Prostate gland (tissue), 2 donors: ENCODE data around the gene KLHL26.

ENCODE experiments used
- POLR2A ChIP-seq: fragments of 450-650 bp; IDR thresholded peaks from one replicate; pipeline ENCODE4 v1.6.1; 2016; ENCODE audit warnings: antibody characterized with exemption, mild to moderate bottlenecking
- TF ChIP-seq, protein P1 (sequence below), 4 experiments: fragments of 200-600 bp in 2 of 4; fragments of 450-650 bp in 2 of 4; sonication (generic) in 2 of 4; IDR thresholded peaks; 1 replicate in 3 of 4; 2 replicates in 1 of 4; pipeline ENCODE4 v1.5.1; 2016 to 2019; ENCODE audit warnings: antibody characterized with exemption in 4 of 4, mild to moderate bottlenecking in 2 of 4, moderate library complexity in 2 of 4

DNA sequence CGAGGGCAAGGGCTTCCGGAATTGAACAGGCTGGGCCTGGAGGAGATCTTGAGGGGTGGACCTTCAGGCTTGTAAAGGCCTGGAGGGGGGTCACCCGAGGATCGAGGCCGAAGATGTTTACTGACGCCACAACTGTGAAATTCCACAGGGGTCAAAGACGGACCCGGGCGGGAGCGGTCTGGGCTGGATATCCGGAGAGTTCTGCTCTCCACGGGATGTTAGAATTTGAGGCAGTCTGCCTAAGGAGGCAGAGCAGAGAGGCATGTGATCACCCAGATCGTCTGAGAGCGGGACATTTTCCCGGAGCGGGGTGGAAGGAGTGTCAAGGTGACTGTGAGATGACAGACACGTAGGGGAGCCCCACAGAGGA, 13.2 kb downstream of the KLHL26 start:
- no peak for TF ChIP-seq POLR2A
- TF ChIP-seq, protein P1, sequence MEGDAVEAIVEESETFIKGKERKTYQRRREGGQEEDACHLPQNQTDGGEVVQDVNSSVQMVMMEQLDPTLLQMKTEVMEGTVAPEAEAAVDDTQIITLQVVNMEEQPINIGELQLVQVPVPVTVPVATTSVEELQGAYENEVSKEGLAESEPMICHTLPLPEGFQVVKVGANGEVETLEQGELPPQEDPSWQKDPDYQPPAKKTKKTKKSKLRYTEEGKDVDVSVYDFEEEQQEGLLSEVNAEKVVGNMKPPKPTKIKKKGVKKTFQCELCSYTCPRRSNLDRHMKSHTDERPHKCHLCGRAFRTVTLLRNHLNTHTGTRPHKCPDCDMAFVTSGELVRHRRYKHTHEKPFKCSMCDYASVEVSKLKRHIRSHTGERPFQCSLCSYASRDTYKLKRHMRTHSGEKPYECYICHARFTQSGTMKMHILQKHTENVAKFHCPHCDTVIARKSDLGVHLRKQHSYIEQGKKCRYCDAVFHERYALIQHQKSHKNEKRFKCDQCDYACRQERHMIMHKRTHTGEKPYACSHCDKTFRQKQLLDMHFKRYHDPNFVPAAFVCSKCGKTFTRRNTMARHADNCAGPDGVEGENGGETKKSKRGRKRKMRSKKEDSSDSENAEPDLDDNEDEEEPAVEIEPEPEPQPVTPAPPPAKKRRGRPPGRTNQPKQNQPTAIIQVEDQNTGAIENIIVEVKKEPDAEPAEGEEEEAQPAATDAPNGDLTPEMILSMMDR (IDR thresholded peaks at IDR 0.05): no peak
